GM21381 (cell line): ENCODE data around the gene KIF19.
A peak's percentile ranks its signal among the peaks of the same experiment; 100 is the strongest.
"Not testable (repeated sequence)": the region's sequence is repeated elsewhere in the genome, so short reads cannot be mapped to it uniquely, and the experiment has no call there.

ENCODE experiments used
- ATAC-seq: cut with Tn5 transposase; IDR thresholded peaks from one replicate; pipeline ENCODE4 v1.9.1; 2021; ENCODE audit warnings: mild to moderate bottlenecking, moderate library complexity; ENCODE audit not compliant: unreplicated experiment

KIF19 gene

DNA sequence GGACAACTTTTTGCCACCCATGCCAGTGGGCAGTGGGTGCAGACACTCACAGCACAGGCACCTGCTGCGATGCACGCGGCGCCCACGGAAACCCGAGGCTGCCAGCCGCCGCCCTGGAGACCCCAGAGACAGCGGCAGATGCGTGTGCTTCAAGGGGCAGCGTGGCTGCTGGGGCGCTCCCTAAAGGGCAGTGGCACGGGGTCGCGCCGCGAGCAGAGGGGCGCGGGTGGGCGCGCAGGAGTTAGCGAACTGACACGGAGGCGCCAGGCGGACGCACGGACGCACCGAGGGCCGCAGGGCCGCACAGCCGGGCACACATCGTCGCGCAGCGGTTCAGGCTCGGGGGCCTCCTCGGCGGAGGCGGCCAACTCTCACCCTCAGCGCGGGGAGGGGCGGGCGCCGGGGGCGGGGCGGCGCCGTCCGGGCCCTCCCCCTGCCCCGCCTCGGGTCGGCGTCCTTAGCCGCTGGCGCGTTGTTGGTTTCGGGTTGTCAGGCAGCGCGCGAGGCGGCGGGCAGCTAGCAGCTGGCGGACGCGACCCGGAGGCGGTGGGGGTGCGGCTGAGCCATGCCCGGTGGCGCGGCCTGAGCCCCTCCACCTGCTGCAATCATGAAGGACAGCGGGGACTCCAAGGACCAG lies at the start of gene KIF19:
Gene KIF19, plus strand, starts transcription at position 484 of the 637 bp plus-strand sequence. Its CDS starts 124 bp downstream, at position 608.
- ATAC-seq, result no peak

DNA sequence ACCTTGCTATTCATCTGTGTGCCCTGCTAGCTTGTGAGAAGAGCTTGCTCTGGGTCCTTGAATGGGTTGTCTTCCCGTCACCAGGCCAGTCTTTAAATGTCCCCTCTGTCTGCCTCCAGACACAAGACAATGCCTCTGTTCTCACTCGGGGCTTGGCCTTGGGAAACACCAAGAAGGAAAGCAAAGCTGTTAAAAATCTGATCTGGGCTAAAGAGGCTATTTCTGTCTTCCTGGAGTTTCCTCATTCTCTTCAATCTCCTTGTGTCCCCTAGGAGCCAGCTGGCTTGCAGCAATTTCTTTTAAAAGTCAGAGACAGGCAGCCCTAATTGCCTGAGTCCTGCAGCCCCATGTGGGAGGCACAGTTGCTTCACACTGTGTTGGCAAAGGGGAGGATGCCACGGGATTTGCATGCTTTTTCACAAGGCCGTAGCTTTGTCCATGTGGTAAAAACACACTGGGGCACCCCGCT lies 49.5 kb upstream of the KIF19 start:
- ATAC-seq, result no peak

DNA sequence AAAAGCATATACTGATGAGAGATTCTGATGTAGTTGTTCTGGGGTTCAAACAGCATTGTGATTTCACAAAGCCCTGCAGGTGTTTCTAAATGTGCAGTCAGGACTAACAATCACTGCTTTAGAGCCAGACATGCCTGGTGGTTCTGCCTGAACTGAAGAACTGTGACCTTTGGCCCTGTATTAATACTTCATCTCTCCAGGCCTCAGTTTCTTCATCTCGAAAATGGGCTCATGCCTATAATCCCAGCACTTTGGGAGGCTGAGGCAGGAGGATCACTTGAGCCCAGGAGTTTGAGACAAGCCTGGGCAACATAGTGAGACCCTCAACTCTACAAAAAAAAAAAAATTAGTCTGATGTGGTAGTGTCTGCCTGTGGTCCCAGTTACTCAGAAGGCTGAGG lies 48.1 kb upstream of the KIF19 start:
- ATAC-seq, result no peak

DNA sequence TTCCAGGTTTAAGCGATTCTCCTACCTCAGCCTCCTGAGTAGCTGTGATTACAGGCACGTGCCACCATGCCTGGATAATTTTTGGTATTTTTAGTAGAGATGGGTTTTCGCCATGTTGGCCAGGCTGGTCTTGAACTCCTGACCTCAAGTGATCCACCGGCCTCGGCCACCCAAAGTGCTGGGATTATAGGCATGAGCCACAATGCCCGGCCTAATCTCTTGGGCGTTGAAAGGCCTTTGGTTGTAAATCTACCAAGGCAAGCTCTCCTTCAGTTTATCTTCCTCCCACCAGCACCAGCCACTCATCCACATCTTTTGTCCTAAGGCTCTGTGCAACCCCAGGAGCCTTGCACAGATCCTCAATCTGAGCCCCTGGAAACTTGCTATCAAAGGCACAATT lies 46.4 kb upstream of the KIF19 start:
- ATAC-seq, result not testable (repeated sequence)

- ATAC-seq, result peak; percentile 54
These were observed 45.9 kb upstream of the KIF19 start for GRCh38 chr17:74280093-74280513.

DNA sequence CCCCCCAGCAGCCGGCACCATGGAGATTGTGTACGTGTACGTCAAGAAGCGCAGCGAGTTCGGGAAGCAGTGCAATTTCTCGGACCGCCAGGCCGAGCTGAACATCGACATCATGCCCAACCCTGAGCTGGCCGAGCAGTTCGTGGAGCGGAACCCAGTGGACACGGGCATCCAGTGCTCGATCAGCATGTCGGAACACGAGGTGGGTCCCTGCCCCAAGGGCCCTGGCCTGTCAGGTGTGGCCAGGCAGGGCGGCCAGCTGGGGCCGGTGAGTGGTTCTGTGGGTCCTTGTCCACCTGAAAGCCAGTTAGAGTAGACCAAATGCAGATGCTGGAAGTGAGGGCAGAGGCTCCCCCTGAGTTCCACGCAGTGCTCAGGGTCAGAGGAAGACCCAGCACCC lies 44.2 kb upstream of the KIF19 start:
- no peak for ATAC-seq

DNA sequence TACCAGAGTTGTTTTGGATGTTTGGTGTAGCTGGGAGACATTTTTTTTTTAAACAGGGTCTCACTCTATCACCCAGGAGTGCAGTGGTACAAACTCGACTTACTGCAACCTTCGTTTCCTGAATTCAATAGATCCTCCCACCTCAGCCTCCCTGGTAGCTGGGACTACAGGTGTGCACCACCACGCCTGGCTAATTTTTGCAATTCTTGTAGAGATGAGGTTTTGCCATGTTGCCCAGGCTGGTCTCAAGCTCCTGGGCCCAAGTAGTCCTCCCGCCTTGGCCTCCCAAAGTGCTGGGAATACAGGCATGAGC lies 43.8 kb upstream of the KIF19 start:
- ATAC-seq, result not testable (repeated sequence)

DNA sequence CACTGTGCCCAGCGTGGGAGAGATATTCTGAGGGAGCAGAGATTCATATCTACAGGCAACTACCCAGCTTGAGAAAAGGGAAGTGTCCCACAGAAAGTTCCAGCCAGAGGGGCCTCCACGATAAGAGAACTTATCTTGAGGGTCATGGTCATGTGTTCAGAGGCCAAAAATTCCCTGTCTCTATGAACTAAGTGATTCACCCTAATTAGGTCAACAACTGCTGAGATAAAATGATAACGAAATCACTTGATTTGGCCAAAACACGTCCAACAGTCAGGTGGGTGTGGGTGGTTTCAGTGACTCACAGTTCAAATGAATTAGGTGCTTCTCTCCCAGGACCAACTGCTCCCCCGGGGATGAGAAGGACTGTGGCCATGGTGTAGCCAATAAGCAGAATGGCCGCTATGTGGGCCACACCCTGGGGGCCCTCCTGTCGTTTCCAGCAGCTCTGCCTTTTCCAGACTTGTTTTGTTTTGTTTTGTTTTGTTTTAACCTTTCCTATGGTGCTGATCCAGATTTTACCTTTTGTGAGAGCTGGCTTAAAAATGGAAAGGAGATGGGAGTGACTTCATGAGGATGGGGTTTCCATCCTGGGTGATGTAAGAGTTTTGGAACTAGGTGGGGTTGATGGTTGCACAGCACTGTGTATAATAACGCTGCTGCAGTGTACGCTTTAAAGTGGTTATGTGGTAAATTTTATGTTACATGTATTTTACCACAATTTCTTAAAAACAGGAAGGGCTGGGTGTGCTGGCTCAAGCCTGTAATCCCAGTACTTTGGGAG lies 43.2 kb upstream of the KIF19 start:
- ATAC-seq, result no peak

DNA sequence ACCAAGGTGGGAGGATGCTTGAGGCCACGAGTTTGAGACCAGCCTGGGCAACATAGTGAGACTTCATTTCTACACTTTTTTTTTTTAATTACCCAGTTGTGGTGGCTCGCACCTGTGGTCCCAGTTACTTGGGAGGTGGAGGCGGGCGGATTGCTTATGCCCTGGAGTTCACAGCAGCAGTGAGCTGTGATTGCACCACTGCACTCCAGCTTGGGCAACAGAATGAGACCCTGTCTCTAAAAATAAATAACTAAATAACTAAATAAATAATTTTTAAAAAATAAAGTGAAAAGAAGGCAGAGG lies 42.7 kb upstream of the KIF19 start:
- no peak for ATAC-seq

- ATAC-seq, result no peak
These were observed 38.9 kb upstream of the KIF19 start for GRCh38 chr17:74287031-74287602.

GRCh38 chr17:74288785-74289184 lies 37.2 kb upstream of the KIF19 start:
- ATAC-seq, result no peak

GRCh38 chr17:74289688-74290087 lies 36.3 kb upstream of the KIF19 start:
- no peak for ATAC-seq

GRCh38 chr17:74290340-74290739 lies 35.7 kb upstream of the KIF19 start:
- no peak for ATAC-seq

GRCh38 chr17:74292495-74292894 lies 33.5 kb upstream of the KIF19 start:
- ATAC-seq, result no peak

DNA sequence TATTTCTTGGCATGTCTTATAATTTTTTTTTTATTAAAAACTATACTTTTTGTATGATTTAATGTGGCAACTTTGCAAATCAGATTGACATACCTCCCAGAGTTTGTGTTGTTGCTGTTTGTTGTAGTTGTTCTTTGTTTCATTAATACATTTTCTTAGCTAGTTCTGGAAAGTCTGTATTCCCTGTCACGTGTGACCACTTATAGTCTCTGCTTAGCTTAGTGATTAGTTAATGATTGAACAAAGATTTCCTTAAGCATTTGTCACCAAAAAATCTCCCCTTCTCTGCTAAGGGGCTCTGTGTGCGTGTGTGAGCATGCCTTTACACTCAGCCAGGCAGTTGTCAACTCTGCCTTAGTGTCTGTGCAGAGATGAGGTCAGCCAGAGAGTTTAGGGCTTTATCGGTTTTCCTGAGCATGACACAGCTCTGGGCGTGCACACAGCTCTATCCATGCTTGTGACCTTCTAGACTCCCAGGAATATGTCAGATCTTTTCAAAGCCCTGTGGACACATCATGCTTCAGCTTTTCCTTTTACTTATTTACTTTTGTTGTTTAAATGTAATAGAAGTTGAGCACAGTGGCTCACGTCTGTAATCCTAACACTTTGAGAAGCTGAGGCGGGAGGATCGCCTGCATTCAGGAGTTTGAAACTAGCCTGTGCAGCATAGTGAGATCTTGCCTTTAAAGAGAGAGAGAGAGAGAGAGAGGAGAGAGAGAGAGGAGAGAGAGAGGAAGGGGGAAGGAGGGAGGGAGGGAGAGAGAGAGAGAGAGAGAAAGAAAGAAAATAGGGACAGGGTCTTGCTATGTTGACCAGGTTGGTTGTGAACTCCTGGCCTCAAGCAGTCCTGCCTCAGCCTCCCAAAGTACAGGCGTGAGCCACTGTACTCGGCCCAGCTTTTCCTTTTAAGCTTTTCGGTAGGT lies 30.1 kb upstream of the KIF19 start:
- no peak for ATAC-seq

DNA sequence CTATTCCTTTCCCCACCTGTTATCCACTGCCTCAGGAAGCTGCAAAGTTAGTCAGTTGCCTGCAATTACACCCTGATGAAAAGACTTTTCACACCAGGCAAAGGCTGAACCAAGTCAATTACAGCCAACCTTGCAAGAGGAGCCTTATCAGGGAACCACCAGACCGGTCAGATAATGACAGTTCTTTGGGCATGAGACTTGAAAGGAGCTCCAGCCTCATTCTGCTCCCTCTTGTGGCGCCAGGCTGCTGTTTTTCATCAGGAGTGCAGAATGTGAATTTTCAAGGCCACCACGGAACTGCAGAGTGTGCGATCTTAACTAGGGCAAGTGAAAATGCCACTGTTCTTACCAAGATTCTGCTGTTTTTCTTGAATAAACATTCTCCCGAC lies 29.5 kb upstream of the KIF19 start:
- no peak for ATAC-seq

DNA sequence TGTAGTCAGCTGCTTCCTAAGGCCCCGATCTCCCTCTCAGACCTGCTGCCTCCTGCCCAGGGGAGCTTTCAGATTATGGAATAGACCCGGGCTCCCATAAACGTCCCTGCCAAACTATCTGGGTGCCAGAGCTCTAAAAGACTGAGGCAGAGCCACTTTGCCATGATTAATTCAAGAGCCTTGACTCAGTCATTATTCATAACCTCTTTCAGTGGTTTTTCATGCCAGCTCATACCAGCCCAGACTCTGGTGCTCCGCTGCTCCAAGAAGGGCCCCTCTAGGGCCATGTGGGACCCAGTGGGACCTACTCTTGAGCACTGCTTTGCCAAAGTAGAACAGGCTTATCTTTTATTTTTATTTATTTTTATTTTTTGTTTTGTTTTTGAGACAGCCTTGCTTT lies 28.1 kb upstream of the KIF19 start:
- no peak for ATAC-seq

DNA sequence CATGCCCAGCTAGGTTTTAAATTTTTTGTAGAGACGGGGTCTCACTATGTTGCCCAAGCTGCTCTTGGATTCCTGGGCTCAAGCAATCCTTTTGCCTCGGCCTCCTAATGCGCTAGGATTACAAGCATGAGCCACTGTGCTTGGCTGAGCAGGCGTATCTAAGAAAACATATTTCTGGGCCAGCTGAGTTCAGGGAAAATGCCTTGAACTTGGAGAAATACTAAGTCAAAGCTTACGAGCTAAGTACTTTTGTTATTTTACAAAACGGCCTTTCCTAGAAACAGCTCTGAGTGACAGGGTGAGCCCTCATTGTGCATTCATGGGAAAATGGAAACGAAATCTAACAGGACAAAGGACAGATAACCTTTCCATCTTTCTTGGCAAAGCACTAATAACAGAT lies 27.2 kb upstream of the KIF19 start:
- ATAC-seq, result no peak

GRCh38 chr17:74299226-74300009 lies 26.6 kb upstream of the KIF19 start:
- no peak for ATAC-seq

GRCh38 chr17:74303305-74303704 lies 22.7 kb upstream of the KIF19 start:
- no peak for ATAC-seq

DNA sequence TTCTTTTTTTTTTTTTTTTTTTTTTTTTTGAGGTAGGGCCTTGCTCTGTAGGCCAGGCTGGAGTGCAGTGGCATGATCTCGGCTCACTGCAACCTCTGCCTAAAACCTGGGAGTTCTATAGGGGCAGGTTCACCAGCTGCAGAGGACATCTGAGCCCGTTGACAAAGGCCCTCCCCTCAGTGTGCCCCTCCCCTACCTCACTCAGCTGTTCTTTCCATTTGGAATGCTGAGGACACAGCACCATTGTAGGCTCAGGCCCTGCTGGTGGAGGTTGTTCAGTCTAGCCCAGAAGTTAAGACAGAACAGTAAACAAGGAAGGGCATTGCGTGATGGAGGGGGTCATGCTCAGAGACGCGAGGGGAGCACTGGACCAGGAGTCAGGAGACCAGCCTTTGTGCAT lies 21.8 kb upstream of the KIF19 start:
- no peak for ATAC-seq
